ENCODE data around the gene MAP3K9.

MAP3K9 gene

GRCh38 chr14:70697701-70698100 lies 111.6 kb downstream of the MAP3K9 start:
- Histone ChIP-seq H3K27me3 (ENCODE audit: insufficient read depth, low read length) (no peaks in the 10 kb centered on the region), H3K9me3 (ENCODE audit: insufficient read depth, low read depth, low read length) (peaks cover 2% of the 10 kb centered on the region), H2BK12ac (ENCODE audit: low read length) (no peak overlapping the region), H3K79me1 (ENCODE audit: low read length) (no peaks in the 10 kb centered on the region), H3K4ac (ENCODE audit: low read depth, low read length) (no peak overlapping the region), H3K36me3 (ENCODE audit: control insufficient read depth in 1 of 2, insufficient read depth in 2 of 2, low read length in 2 of 2) (no peaks in the 10 kb centered on the region), H3K18ac (ENCODE audit: low read length) (no peak overlapping the region), H3K4me3 (ENCODE audit: low read depth, low read length) (no peak overlapping the region), H2BK5ac (ENCODE audit: low read depth, low read length, poor library complexity) (no peak overlapping the region), H4K12ac (ENCODE audit: low read depth, low read length) (no peak overlapping the region), H2AK5ac (ENCODE audit: low read length) (no peak overlapping the region), H3K79me2 (ENCODE audit: control insufficient read depth, insufficient read depth, low read length, poor library complexity) (no peaks in the 10 kb centered on the region), H2AFZ (ENCODE audit: insufficient read depth, low read length, poor library complexity) (no peak overlapping the region), H3K27ac (ENCODE audit: low read depth, low read length) (no peak overlapping the region), H3K14ac (ENCODE audit: low read length) (no peak overlapping the region), H2BK120ac (ENCODE audit: insufficient read depth, low read length, poor library complexity) (no peak overlapping the region), H3K9ac (ENCODE audit: low read length) (no peak overlapping the region), H4K91ac (ENCODE audit: low read depth, low read length) (no peak overlapping the region), H3K4me2 (ENCODE audit: low read length) (no peak overlapping the region), H4K8ac (ENCODE audit: low read depth, low read length) (no peak overlapping the region), H3K4me1 (ENCODE audit: control insufficient read depth in 1 of 2, insufficient read depth in 2 of 2, low read length in 2 of 2) (no peaks in the 10 kb centered on the region), H3K23ac (ENCODE audit: low read length) (no peak overlapping the region)
- WGBS (ENCODE audit: extremely low coverage, insufficient coverage, insufficient read length), result no CpG with 5 or more reads among the region's 2 CpGs
- DNase-seq, result no peak

- peaks cover 1 to 3% of the 10 kb centered on the region in 2 experiments for H3K4me1 ChIP-seq (ENCODE audit: control insufficient read depth in 1 of 2, insufficient read depth in 2 of 2, low read length in 2 of 2)
- no peak overlapping the region for H2AK5ac ChIP-seq (ENCODE audit: low read length)
- H3K9ac ChIP-seq (ENCODE audit: low read length), result no peak overlapping the region
- no peak overlapping the region for H2AFZ ChIP-seq (ENCODE audit: insufficient read depth, low read length, poor library complexity)
- no peak overlapping the region for H3K14ac ChIP-seq (ENCODE audit: low read length)
- no peaks in the 10 kb centered on the region for H3K36me3 ChIP-seq (ENCODE audit: control insufficient read depth in 1 of 2, insufficient read depth in 2 of 2, low read length in 2 of 2)
- H4K12ac ChIP-seq (ENCODE audit: low read depth, low read length), result no peak overlapping the region
- no peak overlapping the region for H2BK120ac ChIP-seq (ENCODE audit: insufficient read depth, low read length, poor library complexity)
- H4K91ac ChIP-seq (ENCODE audit: low read depth, low read length), result no peak overlapping the region
- no peak overlapping the region for H2BK12ac ChIP-seq (ENCODE audit: low read length)
- no CpG with 5 or more reads among the region's 2 CpGs for WGBS (ENCODE audit: extremely low coverage, insufficient coverage, insufficient read length)
- H3K4ac ChIP-seq (ENCODE audit: low read depth, low read length), result no peak overlapping the region
- no peaks in the 10 kb centered on the region for H3K27me3 ChIP-seq (ENCODE audit: insufficient read depth, low read length)
- H3K9me3 ChIP-seq (ENCODE audit: insufficient read depth, low read depth, low read length), result peaks cover 2% of the 10 kb centered on the region
- H3K4me2 ChIP-seq (ENCODE audit: low read length), result no peak overlapping the region
- DNase-seq, result no peak
- no peak overlapping the region for H4K8ac ChIP-seq (ENCODE audit: low read depth, low read length)
- no peaks in the 10 kb centered on the region for H3K79me2 ChIP-seq (ENCODE audit: control insufficient read depth, insufficient read depth, low read length, poor library complexity)
- H3K79me1 ChIP-seq (ENCODE audit: low read length), result no peaks in the 10 kb centered on the region
- no peak overlapping the region for H3K18ac ChIP-seq (ENCODE audit: low read length)
- no peak overlapping the region for H2BK5ac ChIP-seq (ENCODE audit: low read depth, low read length, poor library complexity)
- H3K4me3 ChIP-seq (ENCODE audit: low read depth, low read length), result no peak overlapping the region
- H3K23ac ChIP-seq (ENCODE audit: low read length), result no peak overlapping the region
- no peak overlapping the region for H3K27ac ChIP-seq (ENCODE audit: low read depth, low read length)
Measured at GRCh38 chr14:70696026-70696425, 113.3 kb downstream of the MAP3K9 start.

- Histone ChIP-seq H2AK5ac (ENCODE audit: low read length) (no peak overlapping the region), H3K4me1 (ENCODE audit: control insufficient read depth in 1 of 2, insufficient read depth in 2 of 2, low read length in 2 of 2) (peaks cover 3% of the 10 kb centered on the region in 2 experiments), H2BK12ac (ENCODE audit: low read length) (no peak overlapping the region), H3K4ac (ENCODE audit: low read depth, low read length) (no peak overlapping the region), H4K8ac (ENCODE audit: low read depth, low read length) (no peak overlapping the region), H3K27me3 (ENCODE audit: insufficient read depth, low read length) (no peaks in the 10 kb centered on the region), H3K27ac (ENCODE audit: low read depth, low read length) (no peak overlapping the region), H2AFZ (ENCODE audit: insufficient read depth, low read length, poor library complexity) (no peak overlapping the region), H3K79me1 (ENCODE audit: low read length) (no peaks in the 10 kb centered on the region), H3K4me2 (ENCODE audit: low read length) (no peak overlapping the region), H2BK120ac (ENCODE audit: insufficient read depth, low read length, poor library complexity) (no peak overlapping the region), H3K4me3 (ENCODE audit: low read depth, low read length) (no peak overlapping the region), H3K79me2 (ENCODE audit: control insufficient read depth, insufficient read depth, low read length, poor library complexity) (no peaks in the 10 kb centered on the region), H3K14ac (ENCODE audit: low read length) (no peak overlapping the region), H3K36me3 (ENCODE audit: control insufficient read depth in 1 of 2, insufficient read depth in 2 of 2, low read length in 2 of 2) (no peaks in the 10 kb centered on the region), H4K91ac (ENCODE audit: low read depth, low read length) (no peak overlapping the region), H2BK5ac (ENCODE audit: low read depth, low read length, poor library complexity) (no peak overlapping the region), H3K9me3 (ENCODE audit: insufficient read depth, low read depth, low read length) (peaks cover 2% of the 10 kb centered on the region), H4K12ac (ENCODE audit: low read depth, low read length) (no peak overlapping the region), H3K18ac (ENCODE audit: low read length) (no peak overlapping the region), H3K9ac (ENCODE audit: low read length) (no peak overlapping the region), H3K23ac (ENCODE audit: low read length) (no peak overlapping the region)
- WGBS (ENCODE audit: extremely low coverage, insufficient coverage, insufficient read length), result no CpG with 5 or more reads among the region's 10 CpGs
- peak; percentile 33 to 65 for DNase-seq
Measured at GRCh38 chr14:70692210-70692609, 117.1 kb downstream of the MAP3K9 start.

- Histone ChIP-seq H3K4me1 (ENCODE audit: control insufficient read depth in 1 of 2, insufficient read depth in 2 of 2, low read length in 2 of 2) (peaks cover 0 to 2% of the 10 kb centered on the region in 2 experiments), H3K4me3 (ENCODE audit: low read depth, low read length) (no peak overlapping the region), H4K91ac (ENCODE audit: low read depth, low read length) (no peak overlapping the region), H3K4ac (ENCODE audit: low read depth, low read length) (no peak overlapping the region), H2AK5ac (ENCODE audit: low read length) (no peak overlapping the region), H2BK12ac (ENCODE audit: low read length) (no peak overlapping the region), H4K8ac (ENCODE audit: low read depth, low read length) (no peak overlapping the region), H3K79me2 (ENCODE audit: control insufficient read depth, insufficient read depth, low read length, poor library complexity) (no peaks in the 10 kb centered on the region), H2BK5ac (ENCODE audit: low read depth, low read length, poor library complexity) (no peak overlapping the region), H3K79me1 (ENCODE audit: low read length) (no peaks in the 10 kb centered on the region), H3K23ac (ENCODE audit: low read length) (no peak overlapping the region), H3K36me3 (ENCODE audit: control insufficient read depth in 1 of 2, insufficient read depth in 2 of 2, low read length in 2 of 2) (no peaks in the 10 kb centered on the region), H4K12ac (ENCODE audit: low read depth, low read length) (no peak overlapping the region), H3K27me3 (ENCODE audit: insufficient read depth, low read length) (no peaks in the 10 kb centered on the region), H2AFZ (ENCODE audit: insufficient read depth, low read length, poor library complexity) (no peak overlapping the region), H3K9ac (ENCODE audit: low read length) (no peak overlapping the region), H3K27ac (ENCODE audit: low read depth, low read length) (no peak overlapping the region), H3K9me3 (ENCODE audit: insufficient read depth, low read depth, low read length) (no peaks in the 10 kb centered on the region), H2BK120ac (ENCODE audit: insufficient read depth, low read length, poor library complexity) (no peak overlapping the region), H3K18ac (ENCODE audit: low read length) (no peak overlapping the region), H3K4me2 (ENCODE audit: low read length) (no peak overlapping the region), H3K14ac (ENCODE audit: low read length) (no peak overlapping the region)
- no peak for DNase-seq
- no CpG with 5 or more reads among the region's 7 CpGs for WGBS (ENCODE audit: extremely low coverage, insufficient coverage, insufficient read length)
Measured at GRCh38 chr14:70685474-70686197, 123.7 kb downstream of the MAP3K9 start.
